ENCODE measurements around the gene EXOC6B. TPM values are rescaled to one million over a fixed set of nuclear protein-coding genes. Genes with fewer than 3 reads are reported as not detected.

Gene EXOC6B
- total RNA-seq, 1 donor from 2014 or later: 35.2 TPM

DNA sequence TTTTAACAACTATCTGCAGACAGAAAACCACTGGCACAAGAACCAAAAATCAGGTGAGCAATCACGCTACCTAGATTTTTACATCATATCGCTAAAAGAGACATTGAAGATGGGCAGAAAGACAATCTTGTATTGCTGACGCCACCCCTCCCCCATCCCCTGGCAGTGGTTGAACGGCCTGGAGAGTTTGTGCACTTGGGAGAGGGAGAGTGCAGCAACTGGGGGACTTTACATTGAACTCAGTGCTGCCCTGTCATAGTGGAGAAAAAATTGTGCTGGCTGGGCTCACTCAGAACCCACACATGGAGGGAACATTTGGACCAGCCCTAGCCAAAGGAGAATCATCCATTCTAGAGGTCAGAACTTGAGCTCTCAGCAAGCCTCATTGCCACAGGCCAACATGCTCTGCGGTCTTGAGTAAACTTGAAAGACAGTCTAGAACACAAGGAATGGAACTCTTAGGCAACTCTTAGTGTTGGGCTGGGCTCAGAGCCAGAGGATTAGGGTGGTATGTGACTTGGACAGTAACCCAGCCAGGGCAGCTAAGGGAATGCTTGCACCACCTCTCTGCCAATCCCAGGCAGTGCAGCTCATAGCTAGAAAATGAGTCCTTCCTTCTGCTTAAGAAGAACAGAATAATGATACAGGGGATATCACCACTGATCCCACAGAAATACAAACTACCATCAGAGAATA lies 458.2 kb downstream of the EXOC6B start:
- intact Hi-C loops (cut with DNase I): no loop called here
- ATAC-seq (peak; percentile 87), DNase-seq (peak; percentile 66)
- H3K27me3 ChIP-seq: no peaks in the 10 kb centered on the region
- H3K4me3 ChIP-seq: no peak overlapping the region
- peaks cover 7% of the 10 kb centered on the region for H3K9me3 ChIP-seq
- peak; percentile 26 for TF ChIP-seq CTCF (IDR thresholded peaks at IDR 0.05)
- no peaks in the 10 kb centered on the region for H3K4me1 ChIP-seq
- no peaks in the 10 kb centered on the region for H3K36me3 ChIP-seq
- no peak overlapping the region for H3K27ac ChIP-seq

GRCh38 chr2:72363406-72363805 lies 462.4 kb downstream of the EXOC6B start:
- Histone ChIP-seq H3K36me3 (no peaks in the 10 kb centered on the region), H3K9me3 (no peaks in the 10 kb centered on the region), H3K4me3 (no peak overlapping the region), H3K4me1 (no peaks in the 10 kb centered on the region), H3K27me3 (no peaks in the 10 kb centered on the region), H3K27ac (no peak overlapping the region)
- intact Hi-C loops (cut with DNase I): no loop called here
- DNase-seq: no peak
- no peak for TF ChIP-seq CTCF (IDR thresholded peaks at IDR 0.05)
- ATAC-seq: no peak

DNA sequence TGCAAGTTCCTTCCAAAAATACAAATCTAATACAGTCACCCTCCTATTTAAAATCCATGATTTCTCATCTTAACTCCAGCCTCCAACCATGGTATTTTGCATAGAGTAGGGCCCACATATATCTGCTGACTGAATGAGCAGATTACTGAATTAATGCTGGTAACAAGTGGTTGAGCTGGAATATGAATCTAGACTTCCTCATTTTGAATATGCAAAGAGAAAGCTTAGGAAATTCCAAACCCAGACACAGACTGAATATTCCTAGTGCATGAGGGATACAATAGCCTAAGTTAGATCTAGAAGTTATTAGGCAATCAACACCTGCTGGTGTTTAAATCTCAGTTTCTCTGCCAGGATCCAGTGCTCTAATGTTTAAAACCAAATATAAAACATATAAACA lies 463.1 kb downstream of the EXOC6B start:
- no peak for ATAC-seq
- TF ChIP-seq CTCF (IDR thresholded peaks at IDR 0.05): no peak
- Histone ChIP-seq H3K9me3 (no peaks in the 10 kb centered on the region), H3K4me1 (no peaks in the 10 kb centered on the region), H3K36me3 (no peaks in the 10 kb centered on the region), H3K27ac (no peak overlapping the region), H3K27me3 (no peaks in the 10 kb centered on the region), H3K4me3 (no peak overlapping the region)
- no peak for DNase-seq
- intact Hi-C loops (cut with DNase I): no loop called here

GRCh38 chr2:72361521-72361920 lies 464.3 kb downstream of the EXOC6B start:
- no peak for TF ChIP-seq CTCF (IDR thresholded peaks at IDR 0.05)
- no peak for ATAC-seq
- intact Hi-C loops (cut with DNase I): no loop called here

DNA sequence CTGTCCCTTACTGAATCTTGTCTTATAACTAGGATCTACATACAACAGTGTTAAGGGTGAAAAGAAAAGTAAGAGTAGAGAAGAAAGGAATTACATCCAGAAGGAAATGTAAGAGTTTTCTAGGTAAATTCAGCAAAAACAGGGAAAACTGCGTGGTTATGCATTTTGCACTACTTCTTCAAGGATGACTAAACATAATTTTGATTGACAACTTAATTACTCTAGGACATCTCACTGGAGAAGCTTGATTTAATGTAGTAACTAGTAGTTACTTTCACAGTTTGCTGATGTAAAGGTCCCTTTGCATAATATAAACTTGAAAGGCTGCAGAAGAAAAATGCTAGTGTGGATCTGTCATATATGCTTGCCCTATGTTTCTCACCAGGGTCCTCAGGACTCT lies 464.8 kb downstream of the EXOC6B start:
- no peaks in the 10 kb centered on the region for H3K36me3 ChIP-seq
- TF ChIP-seq CTCF (IDR thresholded peaks at IDR 0.05): no peak
- H3K4me1 ChIP-seq: no peaks in the 10 kb centered on the region
- DNase-seq: no peak
- no peak for ATAC-seq
- no peaks in the 10 kb centered on the region for H3K9me3 ChIP-seq
- no peaks in the 10 kb centered on the region for H3K27me3 ChIP-seq
- no peak overlapping the region for H3K4me3 ChIP-seq
- no peak overlapping the region for H3K27ac ChIP-seq
- intact Hi-C loops (cut with DNase I): no loop called here

More at GRCh38 chr2:72361521-72361920, 464.3 kb downstream of the EXOC6B start:
- DNase-seq: no peak
- no peaks in the 10 kb centered on the region for H3K4me1 ChIP-seq
- no peaks in the 10 kb centered on the region for H3K36me3 ChIP-seq
- H3K9me3 ChIP-seq: no peaks in the 10 kb centered on the region
- no peaks in the 10 kb centered on the region for H3K27me3 ChIP-seq
- no peak overlapping the region for H3K4me3 ChIP-seq
- H3K27ac ChIP-seq: no peak overlapping the region

GRCh38 chr2:72350852-72351251 lies 475.0 kb downstream of the EXOC6B start:
- Histone ChIP-seq H3K27me3 (no peaks in the 10 kb centered on the region), H3K4me3 (no peak overlapping the region), H3K27ac (no peak overlapping the region), H3K9me3 (no peaks in the 10 kb centered on the region), H3K4me1 (no peaks in the 10 kb centered on the region), H3K36me3 (no peaks in the 10 kb centered on the region)
- intact Hi-C loops (cut with DNase I): no loop called here
- no peak for TF ChIP-seq CTCF (IDR thresholded peaks at IDR 0.05)
- ATAC-seq (no peak), DNase-seq (no peak)

Measured in upper lobe of right lung (tissue), 1 donor.